GM12891 (cell line): ENCODE results near the gene ATG4B.

Experiments
- PAX5 ChIP-seq: IDR thresholded peaks from 2 replicates; pipeline ENCODE4 v1.6.1; 2011; ENCODE audit warnings: low read length, moderate library complexity, mild to moderate bottlenecking; ENCODE audit not compliant: insufficient read depth, severe bottlenecking
- POLR2A ChIP-seq: IDR thresholded peaks from 2 replicates; pipeline ENCODE4 v1.6.1; 2011; ENCODE audit warnings: low read depth, low read length, control low read depth
- POLR2AphosphoS5 ChIP-seq: IDR thresholded peaks from 2 replicates; pipeline ENCODE4 v1.6.1; 2011; ENCODE audit warnings: low read depth, low read length, control low read depth
- SPI1 ChIP-seq: IDR thresholded peaks from 2 replicates; pipeline ENCODE4 v1.6.1; 2011; ENCODE audit warnings: low read depth, low read length, control low read depth

DNA sequence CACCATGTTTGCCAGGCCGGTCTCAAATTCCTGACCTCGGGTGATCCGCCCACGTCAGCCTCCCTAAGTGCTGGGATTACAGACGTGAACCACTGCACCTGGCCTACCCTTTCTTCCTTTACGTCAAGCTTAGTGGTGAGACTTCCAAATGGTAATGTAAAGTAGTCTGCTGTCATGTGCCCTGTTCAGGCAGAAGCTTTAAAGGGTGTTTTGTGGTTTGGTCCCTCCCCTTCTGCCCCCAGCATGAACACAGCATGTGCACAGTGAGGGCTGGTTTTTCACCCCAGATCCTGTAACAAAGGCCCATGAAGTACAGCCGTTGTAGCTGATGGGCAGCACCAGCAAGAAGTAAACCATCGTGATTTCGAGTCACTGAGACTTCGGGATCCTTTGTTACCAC lies 51.8 kb downstream of the ATG4B start:
- TF ChIP-seq POLR2AphosphoS5 (no peak), POLR2A (no peak), PAX5 (no peak), SPI1 (no peak)
